Left renal cortex interstitium (tissue), 4 donors: Measurements from ENCODE around the gene RASL12. TPM values are rescaled to one million over a fixed set of nuclear protein-coding genes. Genes with fewer than 3 reads are reported as not detected.

Source experiments
- DNase-seq, 4 donors: peaks; one replicate each; pipeline ENCODE4 v3.0.0-alpha.2; 2013; ENCODE audit warnings: low read depth in 4 of 4, low spot score in 2 of 4, missing footprints in 1 of 4
- polyA plus RNA-seq, 4 donors: library from polyadenylated mRNA; unstranded; fragments of 120-200 nt; gene quantifications; one replicate each; pipeline ENCODE4 v1.2.1, GENCODE V29; 2013; ENCODE audit not compliant: insufficient read length in 4 of 4

RASL12 gene
- polyA plus RNA-seq, 4 donors, result 6.1 to 8.1 (median 7.4) TPM

- DNase-seq, result no peak
These were observed 25.4 kb upstream of the RASL12 start for GRCh38 chr15:65092911-65093792.

- no peak for DNase-seq
These were observed 24.4 kb upstream of the RASL12 start for GRCh38 chr15:65091946-65092770.

- no peak for DNase-seq
These were observed 21.5 kb upstream of the RASL12 start for GRCh38 chr15:65089206-65089824.

- DNase-seq, result no peak
These were observed 20.8 kb upstream of the RASL12 start for GRCh38 chr15:65088643-65089021.

- no peak for DNase-seq
These were observed 20.3 kb upstream of the RASL12 start for GRCh38 chr15:65087873-65088642.

- DNase-seq, result no peak
These were observed 19.6 kb upstream of the RASL12 start for GRCh38 chr15:65087411-65087810.

- no peak for DNase-seq
These were observed 18.9 kb upstream of the RASL12 start for GRCh38 chr15:65086680-65087111.

- DNase-seq, result no peak
These were observed 18.3 kb upstream of the RASL12 start for GRCh38 chr15:65085990-65086679.

GRCh38 chr15:65085207-65085753, 17.5 kb upstream of the RASL12 start:
- DNase-seq, result no peak

- no peak for DNase-seq
These were observed 16.9 kb upstream of the RASL12 start for GRCh38 chr15:65084500-65085206.

GRCh38 chr15:65083262-65083701, 15.5 kb upstream of the RASL12 start:
- DNase-seq, result peak in 3 of 4 donors; percentile 47 to 69 (median 58)

- peak in 1 of 4 donors; percentile 29 for DNase-seq
These were observed 14.6 kb upstream of the RASL12 start for GRCh38 chr15:65082303-65082953.

GRCh38 chr15:65081758-65082157, 14.0 kb upstream of the RASL12 start:
- DNase-seq, result no peak

- DNase-seq, result no peak
These were observed 13.5 kb upstream of the RASL12 start for GRCh38 chr15:65081270-65081669.

- no peak for DNase-seq
These were observed 11.8 kb upstream of the RASL12 start for GRCh38 chr15:65079580-65079979.

GRCh38 chr15:65077981-65078352, 10.2 kb upstream of the RASL12 start:
- no peak for DNase-seq

- DNase-seq, result no peak
These were observed 9.6 kb upstream of the RASL12 start for GRCh38 chr15:65077291-65077980.
